Renal pelvis (tissue), 4 donors: ENCODE measurements around the gene ACSL3. TPM values are rescaled to one million over a fixed set of nuclear protein-coding genes. Genes with fewer than 3 reads are reported as not detected.

ENCODE experiments used
- DNase-seq: peaks from one replicate; pipeline ENCODE4 v3.0.0-alpha.2; 2013
- polyA plus RNA-seq, 3 donors: library from polyadenylated mRNA; unstranded; fragments of 120-200 nt; gene quantifications; one replicate each; pipeline ENCODE4 v1.2.1, GENCODE V29; 2013; ENCODE audit not compliant: insufficient read length in 3 of 3

The ACSL3 gene
- polyA plus RNA-seq, 3 donors, result 62.7 to 68.4 (median 65.4) TPM

- DNase-seq, result no peak
These were observed 16.9 kb downstream of the ACSL3 start for GRCh38 chr2:222877556-222878300.

GRCh38 chr2:222878301-222878876 is 17.6 kb downstream of the ACSL3 start:
- no peak for DNase-seq

GRCh38 chr2:222878877-222879603 is 18.2 kb downstream of the ACSL3 start:
- DNase-seq, result no peak

GRCh38 chr2:222879604-222879933 is 18.7 kb downstream of the ACSL3 start:
- no peak for DNase-seq

GRCh38 chr2:222882484-222882928 is 21.7 kb downstream of the ACSL3 start:
- no peak for DNase-seq

GRCh38 chr2:222883420-222883819 is 22.6 kb downstream of the ACSL3 start:
- DNase-seq, result no peak

GRCh38 chr2:222884114-222884771 is 23.4 kb downstream of the ACSL3 start:
- peak; percentile 33 for DNase-seq

- DNase-seq, result no peak
These were observed 24.1 kb downstream of the ACSL3 start for GRCh38 chr2:222884805-222885424.

GRCh38 chr2:222887124-222887523 is 26.3 kb downstream of the ACSL3 start:
- DNase-seq, result no peak

- DNase-seq, result no peak
These were observed 27.9 kb downstream of the ACSL3 start for GRCh38 chr2:222888716-222889115.

GRCh38 chr2:222891890-222892289 is 31.1 kb downstream of the ACSL3 start:
- DNase-seq, result no peak

GRCh38 chr2:222892321-222892720 is 31.5 kb downstream of the ACSL3 start:
- DNase-seq, result no peak

GRCh38 chr2:222892761-222893160 is 31.9 kb downstream of the ACSL3 start:
- no peak for DNase-seq

GRCh38 chr2:222893716-222894115 is 32.9 kb downstream of the ACSL3 start:
- DNase-seq, result no peak

GRCh38 chr2:222895144-222895543 is 34.3 kb downstream of the ACSL3 start:
- DNase-seq, result no peak

- DNase-seq, result no peak
These were observed 37.1 kb downstream of the ACSL3 start for GRCh38 chr2:222897898-222898297.

GRCh38 chr2:222899413-222900181 is 38.8 kb downstream of the ACSL3 start:
- no peak for DNase-seq

- DNase-seq, result no peak
These were observed 39.5 kb downstream of the ACSL3 start for GRCh38 chr2:222900354-222900753.

- no peak for DNase-seq
These were observed 41.8 kb downstream of the ACSL3 start for GRCh38 chr2:222902660-222903059.

- DNase-seq, result peak; percentile 47
These were observed 42.7 kb downstream of the ACSL3 start for GRCh38 chr2:222903234-222904220.
